ENCODE measurements around the gene CHM.
"Not testable (repeated sequence)": the region's sequence is repeated elsewhere in the genome, so short reads cannot be mapped to it uniquely, and the experiment has no call there.

Gene CHM

DNA sequence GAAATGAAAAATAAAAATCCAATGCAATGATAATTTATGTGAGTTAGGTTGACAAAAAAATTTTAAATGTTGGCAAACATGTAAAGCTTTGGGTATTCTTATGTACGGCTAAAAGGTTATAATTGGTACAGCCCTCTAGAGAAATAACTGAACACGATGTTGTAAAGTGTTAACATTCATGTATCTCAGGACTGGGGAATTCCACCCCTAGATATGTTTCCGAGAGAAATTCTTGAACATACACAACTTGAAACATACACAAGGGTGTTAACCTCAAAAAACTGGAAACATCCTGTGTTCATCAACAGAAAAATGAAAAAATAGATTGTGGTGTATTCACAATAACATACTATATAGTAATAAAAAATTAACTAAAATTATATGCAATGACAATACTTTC, 91.8 kb downstream of the CHM start:
- ChIA-PET CTCF (no interaction called here), POLR2A (no interaction called here)
- no peak for DNase-seq (ENCODE audit: low read depth, low spot score)
- no peak overlapping the region for H3K4me3 ChIP-seq (ENCODE audit: low read depth, low read length)
- TF ChIP-seq, protein P1, sequence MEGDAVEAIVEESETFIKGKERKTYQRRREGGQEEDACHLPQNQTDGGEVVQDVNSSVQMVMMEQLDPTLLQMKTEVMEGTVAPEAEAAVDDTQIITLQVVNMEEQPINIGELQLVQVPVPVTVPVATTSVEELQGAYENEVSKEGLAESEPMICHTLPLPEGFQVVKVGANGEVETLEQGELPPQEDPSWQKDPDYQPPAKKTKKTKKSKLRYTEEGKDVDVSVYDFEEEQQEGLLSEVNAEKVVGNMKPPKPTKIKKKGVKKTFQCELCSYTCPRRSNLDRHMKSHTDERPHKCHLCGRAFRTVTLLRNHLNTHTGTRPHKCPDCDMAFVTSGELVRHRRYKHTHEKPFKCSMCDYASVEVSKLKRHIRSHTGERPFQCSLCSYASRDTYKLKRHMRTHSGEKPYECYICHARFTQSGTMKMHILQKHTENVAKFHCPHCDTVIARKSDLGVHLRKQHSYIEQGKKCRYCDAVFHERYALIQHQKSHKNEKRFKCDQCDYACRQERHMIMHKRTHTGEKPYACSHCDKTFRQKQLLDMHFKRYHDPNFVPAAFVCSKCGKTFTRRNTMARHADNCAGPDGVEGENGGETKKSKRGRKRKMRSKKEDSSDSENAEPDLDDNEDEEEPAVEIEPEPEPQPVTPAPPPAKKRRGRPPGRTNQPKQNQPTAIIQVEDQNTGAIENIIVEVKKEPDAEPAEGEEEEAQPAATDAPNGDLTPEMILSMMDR (IDR thresholded peaks at IDR 0.05; ENCODE audit: insufficient read depth, low read length, missing control alignments): no peak

DNA sequence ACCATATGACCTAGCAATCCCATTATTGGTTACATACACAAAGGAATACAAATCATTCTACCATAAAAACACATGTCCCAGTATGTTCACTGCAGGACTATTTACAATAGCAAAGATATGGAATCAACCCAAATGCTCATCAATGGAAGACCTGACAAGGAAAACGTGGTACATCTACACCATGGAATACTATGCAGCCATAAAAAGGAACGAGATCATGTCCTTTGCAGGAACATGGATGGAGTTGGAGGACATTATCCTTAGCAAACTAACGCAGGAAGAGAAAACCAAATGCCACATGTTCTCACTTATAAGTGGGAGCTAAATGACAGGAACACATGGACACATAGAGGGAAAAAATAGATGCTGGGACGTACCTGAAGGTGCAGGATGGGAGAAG, 102.6 kb downstream of the CHM start:
- POLR2A ChIA-PET; CTCF ChIA-PET; H3K4me3 ChIP-seq (ENCODE audit: low read depth, low read length); DNase-seq (ENCODE audit: low read depth, low spot score): not testable (repeated sequence)

DNA sequence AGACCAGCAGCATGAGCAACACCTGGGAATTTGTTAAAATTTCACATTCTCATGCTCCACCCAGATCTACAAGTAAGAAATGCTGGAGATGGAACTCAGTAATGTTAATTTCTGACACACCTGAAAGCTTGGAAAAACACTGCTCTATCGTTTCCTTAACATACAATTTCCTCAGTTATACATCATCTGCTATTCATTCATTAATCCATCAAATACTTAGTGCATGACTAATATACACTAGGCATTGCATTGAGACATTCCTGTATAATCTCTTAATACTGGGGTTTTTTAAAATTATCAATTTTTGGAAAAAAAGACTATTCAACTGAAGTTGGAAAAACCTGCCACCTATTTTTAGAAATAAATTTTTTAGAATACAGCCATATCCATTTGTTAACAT, 106.1 kb downstream of the CHM start:
- ChIA-PET CTCF (no interaction called here), POLR2A (no interaction called here)
- H3K4me3 ChIP-seq (ENCODE audit: low read depth, low read length): no peak overlapping the region
- no peak for DNase-seq (ENCODE audit: low read depth, low spot score)
- TF ChIP-seq, protein P1 (IDR thresholded peaks at IDR 0.05; ENCODE audit: insufficient read depth, low read length, missing control alignments): no peak

DNA sequence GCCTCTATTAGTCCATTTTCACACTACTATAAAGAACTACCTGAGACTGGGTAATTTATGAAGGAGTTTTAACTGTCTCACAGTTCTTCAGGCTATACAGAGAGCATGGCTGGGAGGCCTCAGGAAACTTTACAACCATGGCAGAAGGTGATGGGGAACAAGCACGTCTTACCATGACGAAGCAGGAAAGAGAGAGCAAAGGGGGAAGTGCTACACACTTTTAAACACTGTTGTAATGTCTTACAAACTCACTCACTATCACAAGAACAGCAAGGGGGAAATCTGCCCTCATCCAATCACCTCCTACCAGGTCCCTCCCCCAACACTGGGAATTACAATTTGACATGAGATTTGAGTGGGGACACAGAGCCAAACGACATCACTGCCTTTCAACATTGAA, 107.4 kb downstream of the CHM start:
- H3K4me3 ChIP-seq (ENCODE audit: low read depth, low read length); CTCF ChIA-PET; DNase-seq (ENCODE audit: low read depth, low spot score); POLR2A ChIA-PET: not testable (repeated sequence)

DNA sequence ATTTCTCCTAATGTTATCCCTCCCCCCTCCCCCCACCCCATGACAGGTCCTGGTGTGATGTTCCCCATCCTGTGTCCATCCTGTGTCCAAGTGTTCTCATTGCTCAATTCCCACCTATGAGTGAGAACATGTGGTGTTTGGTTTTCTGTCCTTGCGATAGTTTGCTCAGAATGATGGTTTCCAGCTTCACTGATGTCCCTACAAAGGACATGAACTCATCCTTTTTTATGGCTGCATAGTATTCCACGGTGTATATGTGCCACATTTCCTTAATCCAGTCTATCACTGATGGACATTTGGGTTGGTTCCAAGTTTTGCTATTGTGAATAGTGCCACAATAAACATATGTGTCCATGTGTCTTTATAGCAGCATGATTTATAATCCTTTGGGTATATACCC, 113.0 kb downstream of the CHM start:
- POLR2A ChIA-PET; CTCF ChIA-PET; H3K4me3 ChIP-seq (ENCODE audit: low read depth, low read length); DNase-seq (ENCODE audit: low read depth, low spot score): not testable (repeated sequence)

DNA sequence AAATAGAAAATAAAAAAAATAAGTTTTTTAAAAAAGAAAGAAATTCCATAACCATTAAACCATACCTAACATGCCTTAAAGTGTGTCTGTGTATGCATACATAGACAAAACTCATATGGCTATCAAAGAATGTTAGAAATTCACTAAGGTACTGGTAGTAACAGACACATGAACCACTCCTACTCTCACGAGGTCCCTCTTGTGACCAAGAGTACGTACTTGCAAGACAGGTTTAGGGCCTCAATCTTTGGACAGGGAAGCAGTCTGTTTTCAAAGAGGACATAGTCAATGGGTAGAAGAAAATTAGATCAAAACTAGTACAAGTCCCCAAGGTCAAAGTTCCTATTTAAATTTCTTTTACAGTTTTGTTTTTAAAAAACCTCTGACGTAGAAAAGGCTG, 117.3 kb downstream of the CHM start:
- no peak overlapping the region for H3K4me3 ChIP-seq (ENCODE audit: low read depth, low read length)
- TF ChIP-seq, protein P1 (IDR thresholded peaks at IDR 0.05; ENCODE audit: insufficient read depth, low read length, missing control alignments): no peak
- no peak for DNase-seq (ENCODE audit: low read depth, low spot score)
- POLR2A ChIA-PET: no interaction called here
- CTCF ChIA-PET: no interaction called here

DNA sequence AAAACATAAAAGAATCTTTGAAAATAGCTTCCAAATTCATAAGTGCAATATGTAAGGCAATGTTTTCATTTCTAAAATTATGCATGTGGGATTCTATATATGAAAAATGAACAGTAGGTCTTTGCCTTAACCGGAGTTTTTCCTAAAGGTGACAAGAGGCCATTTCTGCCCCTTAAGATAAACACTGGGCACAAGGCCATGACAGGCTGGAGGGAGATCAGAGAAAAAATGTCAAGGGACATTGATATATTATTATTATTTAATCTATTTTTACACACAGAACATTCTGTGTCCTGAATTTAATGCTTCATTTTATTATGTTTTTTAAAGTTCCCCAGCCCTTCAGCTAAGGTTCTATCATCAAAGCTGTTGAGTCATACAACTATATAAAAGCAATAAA, 118.8 kb downstream of the CHM start:
- TF ChIP-seq, protein P1 (IDR thresholded peaks at IDR 0.05; ENCODE audit: insufficient read depth, low read length, missing control alignments): no peak
- ChIA-PET CTCF (no interaction called here), POLR2A (no interaction called here)
- no peak for DNase-seq (ENCODE audit: low read depth, low spot score)
- H3K4me3 ChIP-seq (ENCODE audit: low read depth, low read length): no peak overlapping the region

DNA sequence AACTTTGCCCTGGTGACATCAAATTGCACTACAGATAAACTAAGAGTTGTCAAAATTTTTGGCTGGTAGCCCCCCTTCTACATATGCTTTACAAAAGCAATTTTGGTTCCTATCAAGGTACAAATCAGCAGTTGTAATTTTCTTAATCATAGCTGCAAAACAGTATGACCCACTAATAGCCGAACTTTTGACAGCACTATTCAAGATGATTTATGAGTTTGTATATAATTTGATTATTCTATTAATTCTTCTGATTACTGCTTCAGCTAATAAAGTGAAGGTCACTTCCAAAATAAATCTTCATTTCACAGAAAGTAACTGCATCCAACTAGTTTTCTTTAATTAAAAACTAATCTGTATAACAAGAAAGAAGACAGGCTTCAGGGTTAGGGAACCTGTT, 119.6 kb downstream of the CHM start:
- POLR2A ChIA-PET: no interaction called here

More for the DNA sequence above, 119.6 kb downstream of the CHM start:
- TF ChIP-seq, protein P1 (IDR thresholded peaks at IDR 0.05; ENCODE audit: insufficient read depth, low read length, missing control alignments): no peak
- no peak for DNase-seq (ENCODE audit: low read depth, low spot score)
- H3K4me3 ChIP-seq (ENCODE audit: low read depth, low read length): no peak overlapping the region
- CTCF ChIA-PET: no interaction called here
